IMR-90 (cell line): ENCODE measurements around the gene CD82. TPM values are rescaled to one million over a fixed set of nuclear protein-coding genes. Genes with fewer than 3 reads are reported as not detected.

Experiments used
- ATAC-seq: fragments of 200-7000 bp; cut with Tn5 transposase; 2 replicates; pipeline ENCODE4 v1.9.1; 2020; ENCODE audit warnings: low read depth, mild to moderate bottlenecking, moderate library complexity
- BruUV-seq: library from RNA; stranded (reverse); fragments of 400-500 nt; replicated peaks from 2 replicates; lab custom pipeline; 2021; lab: Mats Ljungman, UMichigan
- CTCF ChIA-PET: fragments of 300-600 bp; formaldehyde crosslinking; extraction: SDS; loops from one replicate; lab custom pipeline; 2021; ENCODE audit warnings: antibody characterized with exemption; lab: Yijun Ruan, JAX
- POLR2A ChIA-PET: fragments of 300-600 bp; sonication (Branson Sonifier 250); formaldehyde crosslinking; loops from one replicate; lab custom pipeline; 2022; ENCODE audit warnings: antibody characterized with exemption; ENCODE audit not compliant: unreplicated experiment; lab: Charles Lee
- DNase-seq: peaks from one replicate; pipeline ENCODE4 v3.0.0; 2013
- H2AFZ ChIP-seq: replicated peaks from 2 replicates; pipeline ENCODE3; 2013; ENCODE audit warnings: low read length, mild to moderate bottlenecking; ENCODE audit not compliant: poor library complexity
- H2AK5ac ChIP-seq: 2 replicates; pipeline ENCODE4 v1.6.1; 2013; ENCODE audit warnings: low read depth, low read length, inconsistent platforms
- H2AK9ac ChIP-seq: replicated peaks from 2 replicates; pipeline ENCODE3; 2013; ENCODE audit warnings: mild to moderate bottlenecking, low read depth, low read length, moderate library complexity; ENCODE audit not compliant: poor library complexity
- H2BK120ac ChIP-seq: 2 replicates; pipeline ENCODE4 v1.6.1; 2013; ENCODE audit warnings: low read depth, low read length, inconsistent platforms
- H2BK15ac ChIP-seq: 3 replicates; pipeline ENCODE4 v1.6.1; 2013; ENCODE audit warnings: low read depth, low read length, inconsistent platforms
- H2BK20ac ChIP-seq: 2 replicates; pipeline ENCODE4 v1.6.1; 2013; ENCODE audit warnings: low read depth, mild to moderate bottlenecking, inconsistent platforms, low read length, moderate library complexity
- H2BK5ac ChIP-seq: 2 replicates; pipeline ENCODE4 v1.6.1; 2013; ENCODE audit warnings: mild to moderate bottlenecking, low read depth, low read length, inconsistent platforms; ENCODE audit not compliant: poor library complexity, severe bottlenecking
- H3K14ac ChIP-seq: replicated peaks from 2 replicates; pipeline ENCODE4 v1.6.1; 2013; ENCODE audit warnings: low read depth, low read length, inconsistent platforms
- H3K18ac ChIP-seq: 2 replicates; pipeline ENCODE4 v1.6.1; 2013; ENCODE audit warnings: low read depth, low read length, control low read depth
- H3K23ac ChIP-seq: 2 replicates; pipeline ENCODE4 v1.6.1; 2013; ENCODE audit warnings: low read depth, low read length, inconsistent platforms
- H3K27ac ChIP-seq: 2 replicates; pipeline ENCODE4 v1.5.1; 2013; ENCODE audit warnings: mild to moderate bottlenecking, control low read depth, low read length; ENCODE audit not compliant: insufficient read depth
- H3K27me3 ChIP-seq: 2 replicates; pipeline ENCODE4 v1.6.1; 2013; ENCODE audit warnings: low read length; ENCODE audit not compliant: control insufficient read depth, insufficient read depth
- H3K36me3 ChIP-seq: 2 replicates; pipeline ENCODE4 v1.6.1; 2013; ENCODE audit warnings: low read length, mixed read lengths; ENCODE audit not compliant: control insufficient read depth, insufficient read depth
- H3K4ac ChIP-seq: 2 replicates; pipeline ENCODE4 v1.6.1; 2013; ENCODE audit warnings: low read depth, low read length, inconsistent platforms
- H3K4me1 ChIP-seq: 2 replicates; pipeline ENCODE4 v1.6.1; 2013; ENCODE audit warnings: low read length, mixed read lengths; ENCODE audit not compliant: control insufficient read depth, insufficient read depth
- H3K4me2 ChIP-seq: 2 replicates; pipeline ENCODE4 v1.6.1; 2013; ENCODE audit warnings: low read depth, mild to moderate bottlenecking, control low read depth, low read length, moderate library complexity
- H3K4me3 ChIP-seq: 2 replicates; pipeline ENCODE4 v1.5.1; 2013; ENCODE audit warnings: low read depth, mild to moderate bottlenecking, control low read depth, low read length, moderate library complexity; ENCODE audit not compliant: insufficient read depth
- H3K56ac ChIP-seq: 2 replicates; pipeline ENCODE4 v1.6.1; 2013; ENCODE audit warnings: low read length, inconsistent platforms; ENCODE audit not compliant: insufficient read depth; ENCODE audit errors: extremely low read depth
- H3K79me1 ChIP-seq, 2 experiments: 2 replicates each; pipeline ENCODE4 v1.6.1; 2013; ENCODE audit warnings: low read length in 2 of 2, inconsistent platforms in 1 of 2, low read depth in 1 of 2
- H3K9ac ChIP-seq: 2 replicates; pipeline ENCODE4 v1.6.1; 2013; ENCODE audit warnings: low read depth, low read length, control low read depth
- H3K9me1 ChIP-seq: 2 replicates; pipeline ENCODE4 v1.6.1; 2013; ENCODE audit warnings: low read length, inconsistent platforms; ENCODE audit not compliant: insufficient read depth
- H3K9me3 ChIP-seq: 2 replicates; pipeline ENCODE4 v1.6.1; 2013; ENCODE audit warnings: low read length; ENCODE audit not compliant: control insufficient read depth, insufficient read depth
- H4K20me1 ChIP-seq: 2 replicates; pipeline ENCODE4 v1.6.1; 2013; ENCODE audit warnings: low read length, inconsistent platforms; ENCODE audit not compliant: insufficient read depth
- H4K5ac ChIP-seq: 2 replicates; pipeline ENCODE4 v1.6.1; 2013; ENCODE audit warnings: mild to moderate bottlenecking, low read depth, low read length, control low read depth
- H4K8ac ChIP-seq, 2 experiments: 2 replicates each; pipeline ENCODE4 v1.6.1; 2013; ENCODE audit warnings: low read depth in 2 of 2, low read length in 2 of 2, control low read depth in 1 of 2, inconsistent platforms in 1 of 2
- H4K91ac ChIP-seq: 2 replicates; pipeline ENCODE4 v1.6.1; 2013; ENCODE audit warnings: low read depth, low read length, inconsistent platforms; ENCODE audit not compliant: insufficient read depth
- BHLHE40 ChIP-seq: fragments of 150-350 bp; IDR thresholded peaks from 2 replicates; pipeline ENCODE4 v1.6.1; 2016; ENCODE audit warnings: mild to moderate bottlenecking, low read depth, low read length
- CEBPB ChIP-seq: IDR thresholded peaks from 2 replicates; pipeline ENCODE4 v1.6.1; 2012; ENCODE audit warnings: low read depth, low read length, improper control_type of control experiment
- ELK1 ChIP-seq: fragments of 150-350 bp; IDR thresholded peaks from 2 replicates; pipeline ENCODE4 v1.6.1; 2016; ENCODE audit warnings: low read depth, mild to moderate bottlenecking, low read length, moderate library complexity, borderline replicate concordance
- NFE2L2 ChIP-seq: fragments of 150-350 bp; IDR thresholded peaks from 2 replicates; pipeline ENCODE4 v1.6.1; 2016; ENCODE audit warnings: low read depth, mild to moderate bottlenecking, low read length
- RAD21 ChIP-seq: IDR thresholded peaks from 2 replicates; pipeline ENCODE4 v1.6.1; 2012; ENCODE audit warnings: low read length, improper control_type of control experiment
- RFX5 ChIP-seq: IDR thresholded peaks from 2 replicates; pipeline ENCODE4 v1.8.0; 2012; ENCODE audit warnings: low read depth, mild to moderate bottlenecking, low read length, moderate library complexity
- SMC3 ChIP-seq: fragments of 150-350 bp; IDR thresholded peaks from 2 replicates; pipeline ENCODE4 v1.6.1; 2016; ENCODE audit warnings: low read depth, mild to moderate bottlenecking, antibody characterized with exemption, low read length, moderate library complexity
- WGBS, 2 experiments: methylation state at CpG; one replicate each; pipeline versions ENCODE4 v1.1.5 to v1.1.7; 2013; ENCODE audit warnings: missing lambda C conversion rate in 2 of 2; ENCODE audit not compliant: insufficient read length in 1 of 2; ENCODE audit errors: extremely low coverage in 2 of 2; 5-methylcytosine and 5-hydroxymethylcytosine counted together
- dilution Hi-C: fragments of 300-500 bp; cut with HindIII; formaldehyde crosslinking; loops from one replicate; pipeline ENCODE4 v1.14.3; 2018; ENCODE audit warnings: low sequenced_read_pairs; ENCODE audit not compliant: unreplicated experiment
- in situ Hi-C: fragments of 300-500 bp; cut with MboI; formaldehyde crosslinking; loops from 3 replicates; pipeline ENCODE4 v1.14.3; 2019; ENCODE audit warnings: low sequenced_read_pairs, inconsistent platforms, mixed read lengths
- intact Hi-C: fragments of 100-400 bp; cut with micrococcal nuclease; formaldehyde crosslinking; loops from 2 replicates; pipeline ENCODE4 v1.10.0; 2022
- polyA plus RNA-seq, 3 experiments: library from polyadenylated mRNA; depleted of rRNA; stranded (reverse); fragments of >200 nt; gene quantifications; 2 replicates each; pipeline ENCODE4 v1.2.3, GENCODE V29; 2012; ENCODE audit warnings: low replicate concordance in 1 of 3
- total RNA-seq: library from RNA; depleted of rRNA; stranded (reverse); fragments of >200 nt; gene quantifications from 2 replicates; pipeline ENCODE4 v1.2.3, GENCODE V29; 2012

The CD82 gene
- total and polyA plus RNA-seq, 2 of the 4 experiments (the other 2 are of a cell fraction): 32.8 to 49.4 TPM

- H3K4me3 ChIP-seq: no peak overlapping the region
- no peaks in the 10 kb centered on the region for H3K79me1 ChIP-seq
- no CpG with 5 or more reads among the region's 15 CpGs for WGBS, 2 experiments
- no peak overlapping the region for H2BK15ac ChIP-seq
- no peak overlapping the region for H4K5ac ChIP-seq
- H2BK120ac ChIP-seq: no peak overlapping the region
- no peak overlapping the region for H2AK5ac ChIP-seq
- no peak overlapping the region for H3K27ac ChIP-seq
- TF ChIP-seq CEBPB (no peak), RFX5 (no peak), SMC3 (no peak), NFE2L2 (no peak), ELK1 (no peak), RAD21 (no peak), BHLHE40 (no peak)
- BruUV-seq: no TSS peak
- no peaks in the 10 kb centered on the region for H3K4me1 ChIP-seq
- no peak overlapping the region for H3K56ac ChIP-seq
- DNase-seq (no peak), ATAC-seq (no peak)
- no peaks in the 10 kb centered on the region for H3K9me3 ChIP-seq
- H3K18ac ChIP-seq: no peak overlapping the region
- no peak overlapping the region for H3K23ac ChIP-seq
- no peak overlapping the region for H4K91ac ChIP-seq
- no peak overlapping the region for H3K4me2 ChIP-seq
- H4K8ac ChIP-seq: no peak overlapping the region
- no peak overlapping the region for H2BK20ac ChIP-seq
- no peaks in the 10 kb centered on the region for H3K9me1 ChIP-seq
- peaks cover 26% of the 10 kb centered on the region for H3K27me3 ChIP-seq
- intact Hi-C loops: no loop called here
- H2AFZ ChIP-seq: no peak overlapping the region
- H2AK9ac ChIP-seq: peak overlapping the region; percentile 42
- no peaks in the 10 kb centered on the region for H4K20me1 ChIP-seq
- no peak overlapping the region for H3K14ac ChIP-seq
- dilution Hi-C loops: no loop called here
- H3K36me3 ChIP-seq: no peaks in the 10 kb centered on the region
- H3K4ac ChIP-seq: no peak overlapping the region
- POLR2A ChIA-PET: no interaction called here
- no peak overlapping the region for H3K9ac ChIP-seq
- in situ Hi-C loops: no loop called here
- H2BK5ac ChIP-seq: no peak overlapping the region
- CTCF ChIA-PET: no interaction called here
Measured at GRCh38 chr11:44651535-44652155, 86.2 kb downstream of the CD82 start.
